ENCODE measurements around the gene SLC6A17. TPM values are rescaled to one million over a fixed set of nuclear protein-coding genes. Genes with fewer than 3 reads are reported as not detected.
A peak's percentile ranks its signal among the peaks of the same experiment; 100 is the strongest.

The SLC6A17 gene
- total RNA-seq, 1 donor = not detected

DNA sequence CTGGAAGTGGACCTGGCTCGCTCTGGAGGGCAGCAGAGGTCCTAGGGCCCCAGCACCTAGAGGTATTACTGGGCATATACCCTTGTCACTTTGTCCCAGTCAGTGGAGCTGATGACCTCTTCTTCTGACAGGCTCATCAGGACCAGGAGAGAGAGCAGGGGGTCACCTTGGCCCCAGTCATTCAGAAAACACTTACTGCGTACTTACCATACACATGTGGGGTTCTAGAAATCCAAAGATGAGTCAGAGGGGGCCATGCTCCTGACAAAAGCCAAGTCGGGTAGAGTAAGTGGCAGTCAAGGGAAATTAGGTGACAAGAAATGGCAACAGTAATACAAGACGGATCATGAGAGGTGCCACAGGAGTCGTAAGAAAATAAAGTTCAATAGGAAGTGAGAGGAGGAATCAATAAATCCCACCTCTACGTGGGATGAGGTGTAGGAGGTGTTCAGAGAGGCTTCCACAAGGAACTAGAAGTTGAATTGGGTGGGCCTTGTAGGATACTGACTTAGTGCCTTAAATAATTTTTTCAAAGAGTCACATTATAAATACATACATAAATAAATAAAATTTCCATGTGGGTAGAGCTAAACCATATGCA, 66.7 kb downstream of the SLC6A17 start:
- DNase-seq (ENCODE audit: low read depth in 2 of 3, low spot score in 2 of 3) = no peak

DNA sequence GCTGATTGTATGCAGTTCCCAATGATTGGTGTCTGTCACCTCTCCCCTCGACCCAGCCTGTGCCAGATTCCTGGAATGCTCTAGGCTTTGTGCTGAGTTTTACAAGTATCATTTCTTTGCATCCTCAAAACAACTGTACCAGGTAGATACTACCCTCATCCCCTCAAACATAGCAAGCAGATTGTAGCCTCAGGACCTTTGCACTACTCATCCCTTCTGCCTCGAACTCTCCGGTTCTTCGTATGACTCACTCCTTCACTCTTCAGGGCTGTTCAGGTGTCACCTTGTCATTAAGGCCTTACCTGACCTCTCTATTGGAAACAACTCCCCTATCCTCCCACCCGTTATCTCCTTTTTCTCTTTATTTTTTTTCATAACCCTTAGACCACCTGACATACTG, 67.8 kb downstream of the SLC6A17 start:
- DNase-seq (ENCODE audit: low read depth in 2 of 3, low spot score in 2 of 3) = no peak

DNA sequence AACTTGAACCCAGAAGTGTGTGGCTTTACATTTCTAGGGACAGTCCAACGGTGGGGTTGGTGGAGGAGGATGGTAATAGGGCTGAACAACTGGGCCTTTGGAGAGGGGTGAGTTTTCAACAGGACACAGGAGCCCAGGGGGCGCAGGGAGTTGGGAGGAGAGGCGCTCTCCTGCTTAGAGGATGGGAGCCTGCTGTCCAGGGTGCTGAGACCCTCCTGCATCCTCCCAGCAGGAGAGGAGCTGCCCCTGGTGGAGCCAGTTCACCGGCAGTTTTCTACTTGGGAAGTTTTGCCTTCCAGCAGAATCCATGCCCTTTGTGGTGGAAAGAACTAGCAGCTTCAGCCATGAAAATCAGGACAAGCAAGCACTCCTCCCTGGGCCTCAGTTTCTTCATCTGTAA, 68.4 kb downstream of the SLC6A17 start:
- DNase-seq (ENCODE audit: low read depth in 2 of 3, low spot score in 2 of 3) = no peak

DNA sequence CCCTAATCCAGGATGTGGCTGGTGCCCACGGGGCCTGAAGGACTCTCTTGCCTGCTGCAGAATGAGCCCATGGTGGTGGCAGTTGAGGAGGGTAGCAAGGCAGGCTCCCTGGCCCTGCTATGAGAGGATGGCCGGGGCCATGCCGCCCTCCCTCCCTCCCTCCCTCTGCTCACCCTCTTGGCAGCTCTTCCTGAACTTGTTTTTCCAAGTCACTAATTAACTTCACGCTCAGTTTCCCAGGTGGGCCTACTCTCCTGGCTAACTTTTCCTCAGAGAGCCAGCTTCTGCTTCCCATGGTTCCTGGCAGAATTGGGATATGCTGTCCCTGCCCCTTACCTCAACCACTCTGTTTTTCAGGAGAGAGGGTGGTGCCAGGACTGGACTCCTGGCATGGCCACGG, 70.0 kb downstream of the SLC6A17 start:
- DNase-seq (ENCODE audit: low read depth in 2 of 3, low spot score in 2 of 3) = no peak

DNA sequence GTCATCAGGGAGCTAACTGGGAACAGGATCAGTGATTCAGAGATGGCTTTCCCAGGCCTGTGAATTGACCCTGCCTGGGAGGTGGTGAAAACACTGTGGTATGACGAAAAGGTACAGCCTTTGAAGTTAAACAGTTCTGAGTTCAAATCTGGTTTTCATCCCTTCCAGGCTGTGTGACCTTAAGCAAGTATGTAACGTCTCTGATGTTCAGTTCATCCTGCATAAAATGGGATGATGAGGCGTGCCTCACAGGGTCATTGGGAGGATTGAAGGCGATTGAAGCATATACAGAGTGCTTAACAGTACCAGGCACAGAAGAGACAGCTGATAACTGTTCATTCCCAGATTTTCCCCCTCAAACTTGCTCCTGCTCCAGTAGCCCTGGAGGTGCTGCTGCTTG, 70.8 kb downstream of the SLC6A17 start:
- DNase-seq (ENCODE audit: low read depth in 2 of 3, low spot score in 2 of 3) = no peak

DNA sequence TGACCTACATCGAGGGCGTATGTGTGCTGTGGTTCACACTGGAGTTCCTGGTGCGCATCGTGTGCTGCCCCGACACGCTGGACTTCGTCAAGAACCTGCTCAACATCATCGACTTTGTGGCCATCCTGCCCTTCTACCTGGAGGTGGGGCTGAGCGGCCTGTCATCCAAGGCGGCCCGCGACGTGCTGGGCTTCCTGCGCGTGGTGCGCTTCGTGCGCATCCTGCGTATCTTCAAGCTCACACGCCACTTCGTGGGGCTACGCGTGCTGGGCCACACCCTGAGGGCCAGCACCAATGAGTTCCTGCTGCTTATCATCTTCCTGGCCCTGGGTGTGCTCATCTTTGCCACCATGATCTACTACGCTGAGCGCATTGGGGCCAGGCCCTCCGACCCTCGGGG, 72.8 kb downstream of the SLC6A17 start:
- DNase-seq (ENCODE audit: low read depth in 2 of 3, low spot score in 2 of 3) = no peak

DNA sequence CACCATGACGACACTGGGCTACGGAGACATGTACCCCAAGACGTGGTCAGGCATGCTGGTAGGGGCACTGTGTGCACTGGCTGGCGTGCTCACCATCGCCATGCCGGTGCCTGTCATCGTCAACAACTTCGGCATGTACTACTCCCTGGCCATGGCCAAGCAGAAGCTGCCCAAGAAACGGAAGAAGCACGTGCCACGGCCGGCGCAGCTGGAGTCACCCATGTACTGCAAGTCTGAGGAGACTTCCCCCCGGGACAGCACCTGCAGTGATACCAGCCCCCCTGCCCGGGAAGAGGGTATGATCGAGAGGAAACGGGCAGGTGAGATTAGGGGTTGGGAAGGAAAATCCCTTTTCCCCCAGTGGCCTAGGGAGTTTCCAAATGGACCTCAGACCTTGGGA, 73.3 kb downstream of the SLC6A17 start:
- DNase-seq (ENCODE audit: low read depth in 2 of 3, low spot score in 2 of 3) = no peak

DNA sequence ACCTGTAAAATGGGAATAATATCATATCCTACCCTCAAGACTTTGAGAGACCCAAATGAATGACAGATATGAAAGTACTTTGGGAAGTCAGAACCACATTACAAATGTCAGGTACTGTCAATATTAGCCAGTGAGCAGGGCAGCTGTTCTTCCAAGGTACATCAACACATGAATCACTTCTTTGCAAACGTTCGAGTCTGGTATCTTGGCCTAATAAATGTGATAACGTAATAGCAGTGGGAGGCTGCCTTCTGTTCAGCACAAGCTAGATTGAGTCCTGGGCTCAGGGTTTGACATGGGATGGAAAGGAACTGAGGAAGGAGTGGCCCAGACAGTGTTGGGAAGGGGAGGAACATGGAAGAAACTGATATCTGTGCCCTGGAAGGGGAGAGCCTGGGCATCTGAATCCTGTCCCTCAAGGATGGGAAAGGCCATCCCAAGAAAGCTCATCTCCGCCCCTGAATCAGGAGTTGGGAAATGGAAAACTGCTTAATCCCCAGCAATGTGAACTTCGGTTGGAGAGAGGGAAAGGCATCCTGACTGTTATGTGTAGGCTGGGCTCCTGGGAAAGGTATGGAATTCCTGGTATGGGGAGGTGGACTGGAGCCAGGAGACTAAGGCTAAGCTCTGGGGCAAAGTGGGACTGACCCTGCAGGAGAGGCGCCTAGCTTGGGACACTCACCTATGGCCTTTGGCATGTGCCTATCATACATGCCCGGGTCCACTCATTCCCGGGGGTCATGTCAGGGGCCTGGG, 74.1 kb downstream of the SLC6A17 start:
- no peak for DNase-seq (ENCODE audit: low read depth in 2 of 3, low spot score in 2 of 3)

DNA sequence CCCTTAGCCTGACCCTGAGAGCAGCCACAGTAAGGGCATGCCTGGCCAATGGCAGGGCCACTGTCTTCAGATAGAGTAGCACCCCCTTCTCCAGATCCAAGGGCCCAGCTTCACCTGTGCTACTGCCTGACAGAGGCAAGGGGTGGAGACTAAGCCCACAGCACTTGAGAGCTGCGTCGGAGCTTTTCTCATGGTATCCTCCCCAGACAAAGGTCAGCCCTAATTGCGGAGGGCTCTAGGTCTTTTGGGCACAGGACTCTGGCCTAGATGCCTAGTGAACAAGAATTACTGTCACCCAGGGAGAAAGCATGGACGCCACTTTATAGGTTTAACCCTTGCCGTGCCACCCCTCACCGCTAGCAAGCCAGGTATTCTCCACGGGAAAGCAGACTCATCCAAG, 74.9 kb downstream of the SLC6A17 start:
- no peak for DNase-seq (ENCODE audit: low read depth in 2 of 3, low spot score in 2 of 3)

DNA sequence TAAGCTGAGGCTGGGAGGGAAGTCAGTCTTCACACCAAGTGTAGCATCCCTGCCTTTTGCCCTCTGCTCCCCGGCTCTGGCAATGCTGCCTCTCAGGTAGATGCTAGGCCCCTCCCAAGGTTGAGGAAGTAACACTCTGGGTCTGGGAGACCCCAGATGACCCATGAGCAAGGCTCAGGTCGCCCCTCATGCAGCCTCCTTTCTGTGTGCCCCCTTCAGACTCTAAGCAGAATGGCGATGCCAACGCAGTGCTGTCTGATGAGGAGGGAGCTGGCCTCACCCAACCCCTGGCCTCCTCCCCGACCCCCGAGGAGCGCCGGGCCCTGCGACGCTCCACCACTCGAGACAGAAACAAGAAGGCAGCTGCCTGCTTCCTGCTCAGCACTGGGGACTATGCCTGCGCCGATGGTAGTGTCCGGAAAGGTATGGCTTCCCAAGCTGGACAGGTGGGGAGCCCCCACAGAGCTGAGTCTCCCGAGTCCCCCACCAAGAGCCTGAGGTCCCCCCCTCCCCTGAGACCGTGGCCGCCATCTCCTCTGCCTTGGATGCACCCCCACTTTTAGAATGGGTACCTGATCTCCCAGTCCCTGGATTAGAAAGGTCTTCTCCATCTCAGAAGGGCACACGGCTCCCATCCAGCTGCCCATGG, 75.6 kb downstream of the SLC6A17 start:
- DNase-seq (ENCODE audit: low read depth in 2 of 3, low spot score in 2 of 3) = no peak

DNA sequence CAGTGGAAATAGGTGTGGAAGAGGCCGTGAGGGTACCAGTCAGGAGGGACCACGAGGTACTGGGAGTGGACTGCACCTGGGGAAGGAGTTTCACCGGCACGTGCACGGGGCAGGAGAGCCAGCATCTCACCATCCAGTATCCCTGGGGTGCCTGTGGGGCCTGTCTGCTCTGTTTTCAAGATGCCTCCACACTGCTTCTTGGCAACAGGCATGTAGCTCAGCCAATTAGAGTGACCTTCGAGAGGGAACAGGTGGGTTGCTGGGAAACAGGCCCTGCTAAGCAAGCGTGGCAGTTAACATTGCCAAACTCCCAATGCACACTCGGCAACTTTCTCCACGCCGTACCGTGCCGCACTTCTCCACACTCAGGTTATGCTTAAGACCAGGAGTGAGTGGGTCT, 77.5 kb downstream of the SLC6A17 start:
- DNase-seq (ENCODE audit: low read depth in 2 of 3, low spot score in 2 of 3) = no peak

DNA sequence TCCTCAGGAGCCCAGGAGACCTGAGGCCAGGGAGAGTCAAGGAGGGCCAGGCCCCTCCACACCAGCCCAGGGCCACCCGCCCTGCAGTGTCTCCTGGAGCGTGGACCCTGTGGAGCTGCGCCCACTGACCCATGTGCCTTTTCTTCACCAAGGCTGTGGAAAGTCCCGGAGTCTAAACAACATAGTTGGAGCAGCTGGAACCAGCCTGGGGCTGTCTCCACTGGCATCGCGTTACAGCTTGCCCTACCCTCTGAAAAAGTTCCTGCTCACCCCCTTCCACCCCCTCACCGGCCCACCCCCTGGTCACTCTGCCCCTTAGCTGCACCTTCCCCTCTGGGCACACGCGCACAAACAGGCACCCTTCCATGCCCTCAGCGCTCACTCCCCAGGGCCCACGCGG, 78.1 kb downstream of the SLC6A17 start:
- no peak for DNase-seq (ENCODE audit: low read depth in 2 of 3, low spot score in 2 of 3)

DNA sequence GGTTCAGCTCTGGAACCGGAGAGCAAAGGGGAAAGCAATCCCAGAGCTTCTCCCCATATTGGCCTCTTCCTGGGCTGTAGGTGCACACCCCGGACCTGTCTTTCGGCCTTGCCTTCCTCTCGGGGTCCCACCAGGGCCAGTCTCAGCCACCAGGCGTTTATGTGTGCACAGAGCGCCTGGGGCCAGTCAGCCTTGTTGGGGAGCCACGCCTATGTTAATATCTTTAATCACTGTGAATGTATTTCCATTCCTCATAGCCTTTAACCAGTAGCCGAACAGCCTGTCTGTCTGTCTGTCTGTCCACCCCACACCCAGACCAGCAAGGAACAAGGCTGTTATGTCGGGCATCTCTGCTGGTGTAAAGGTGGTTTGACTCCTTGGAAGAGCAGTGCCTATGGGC, 78.6 kb downstream of the SLC6A17 start:
- DNase-seq (ENCODE audit: low read depth in 2 of 3, low spot score in 2 of 3) = no peak

DNA sequence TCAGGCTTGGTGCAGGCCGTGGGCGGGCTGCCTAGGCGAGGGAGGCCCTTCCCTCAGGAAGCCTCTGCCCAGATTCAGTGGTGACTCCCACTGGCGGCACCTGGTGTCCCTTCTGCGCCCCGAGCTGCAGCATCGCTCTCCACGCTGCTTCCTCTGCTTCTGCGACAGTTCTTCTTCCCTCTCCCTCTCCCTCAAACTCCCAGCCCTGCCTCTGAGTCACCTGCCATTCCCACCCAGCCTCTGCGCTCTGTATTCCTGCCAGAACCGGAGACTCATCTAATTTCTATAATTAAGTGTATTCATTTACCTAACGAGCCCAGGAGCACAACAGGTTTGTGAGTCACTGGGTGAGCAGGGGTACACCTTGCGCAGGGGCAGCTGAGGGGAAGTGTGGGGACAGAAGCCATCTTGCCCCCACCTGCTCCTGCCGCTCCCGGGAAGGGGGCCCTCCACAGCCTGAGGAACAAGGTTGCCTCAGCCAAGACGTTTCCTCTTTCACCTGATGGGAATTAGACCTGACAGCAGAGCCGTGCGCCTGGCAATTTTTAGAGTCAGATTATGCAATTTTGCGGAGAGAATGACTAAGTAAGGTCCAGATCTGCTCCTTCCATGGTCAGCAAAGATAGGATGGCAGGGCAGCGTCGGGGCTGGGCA, 79.2 kb downstream of the SLC6A17 start:
- DNase-seq (ENCODE audit: low read depth in 2 of 3, low spot score in 2 of 3) = no peak

DNA sequence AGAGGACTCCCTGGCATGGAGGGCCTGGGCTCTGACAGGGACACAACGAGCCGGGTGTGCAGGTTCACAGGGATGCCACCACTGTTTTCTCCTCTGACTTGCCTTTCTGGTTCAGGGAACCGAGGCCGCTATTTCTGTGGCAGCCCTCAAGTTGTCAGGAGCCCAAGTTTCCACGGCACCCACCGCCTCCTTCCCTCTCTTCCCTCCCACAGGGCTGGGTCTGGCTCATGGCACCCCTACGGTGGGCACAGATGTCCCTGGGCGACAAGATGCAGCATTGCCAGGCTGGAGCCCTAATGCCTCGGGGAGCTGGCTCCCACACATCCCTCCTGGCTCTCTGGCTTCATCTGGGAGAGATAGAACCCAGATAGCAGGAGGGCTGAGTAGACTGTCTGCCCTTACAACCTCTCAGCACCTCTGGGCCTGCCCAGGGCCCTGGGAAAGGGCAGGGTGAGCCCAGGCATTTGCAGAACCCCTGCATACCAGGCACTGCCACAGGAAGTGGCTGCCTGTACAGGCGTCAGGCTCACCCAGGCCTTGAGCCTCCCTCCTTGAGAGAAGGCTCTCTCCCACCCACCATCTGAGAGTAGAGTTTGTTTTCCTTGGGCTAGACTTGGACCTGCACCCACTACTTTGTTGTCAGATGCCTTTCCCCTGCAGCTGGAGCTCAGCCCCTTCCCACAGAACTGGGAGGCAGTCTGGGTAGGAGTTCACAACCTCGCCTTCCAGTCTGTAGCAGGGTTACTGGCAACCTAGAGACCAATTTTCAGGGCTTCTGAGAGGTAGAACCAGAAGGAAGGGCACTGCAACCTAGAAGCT, 80.3 kb downstream of the SLC6A17 start:
- DNase-seq (ENCODE audit: low read depth in 2 of 3, low spot score in 2 of 3) = no peak

DNA sequence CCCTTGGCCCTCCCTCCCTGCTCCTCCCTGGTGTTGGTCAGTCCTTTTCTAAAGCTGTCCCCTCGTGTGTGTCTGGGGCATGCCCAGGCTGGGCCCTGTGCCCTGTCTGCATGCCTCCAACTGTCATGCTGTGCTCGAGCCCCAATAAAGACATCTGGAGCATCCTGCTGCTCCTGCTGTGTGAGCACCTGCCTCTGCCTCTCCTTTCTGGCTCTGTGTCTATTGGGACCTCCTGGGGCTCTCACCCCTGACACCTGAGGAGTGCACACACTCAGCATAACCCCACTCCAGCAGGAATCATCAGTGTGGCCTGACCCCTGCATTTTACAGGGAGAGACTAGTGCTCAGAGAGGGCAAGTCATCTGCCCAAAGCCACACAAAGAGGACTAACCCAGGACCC, 83.6 kb downstream of the SLC6A17 start:
- no peak for DNase-seq (ENCODE audit: low read depth in 2 of 3, low spot score in 2 of 3)

DNA sequence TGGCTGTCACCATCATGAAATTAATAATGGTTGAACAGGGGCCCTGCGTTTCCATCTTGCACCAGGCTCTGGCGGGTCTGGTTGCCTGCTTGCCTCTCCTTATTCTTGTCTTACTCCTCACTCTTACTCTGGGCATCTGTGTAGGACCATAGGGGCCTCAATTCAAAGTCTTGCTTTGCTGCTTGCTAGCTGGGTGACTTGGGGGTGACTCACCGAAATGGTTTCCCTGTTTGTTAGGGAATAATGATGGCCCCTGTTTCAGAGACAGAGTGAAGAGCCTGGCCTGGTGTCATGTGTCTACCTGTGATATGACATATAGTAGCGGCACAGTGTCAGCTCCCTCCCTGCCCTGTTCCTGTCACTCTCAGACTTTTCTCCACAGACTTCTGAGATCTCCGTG, 84.4 kb downstream of the SLC6A17 start:
- no peak for DNase-seq (ENCODE audit: low read depth in 2 of 3, low spot score in 2 of 3)

DNA sequence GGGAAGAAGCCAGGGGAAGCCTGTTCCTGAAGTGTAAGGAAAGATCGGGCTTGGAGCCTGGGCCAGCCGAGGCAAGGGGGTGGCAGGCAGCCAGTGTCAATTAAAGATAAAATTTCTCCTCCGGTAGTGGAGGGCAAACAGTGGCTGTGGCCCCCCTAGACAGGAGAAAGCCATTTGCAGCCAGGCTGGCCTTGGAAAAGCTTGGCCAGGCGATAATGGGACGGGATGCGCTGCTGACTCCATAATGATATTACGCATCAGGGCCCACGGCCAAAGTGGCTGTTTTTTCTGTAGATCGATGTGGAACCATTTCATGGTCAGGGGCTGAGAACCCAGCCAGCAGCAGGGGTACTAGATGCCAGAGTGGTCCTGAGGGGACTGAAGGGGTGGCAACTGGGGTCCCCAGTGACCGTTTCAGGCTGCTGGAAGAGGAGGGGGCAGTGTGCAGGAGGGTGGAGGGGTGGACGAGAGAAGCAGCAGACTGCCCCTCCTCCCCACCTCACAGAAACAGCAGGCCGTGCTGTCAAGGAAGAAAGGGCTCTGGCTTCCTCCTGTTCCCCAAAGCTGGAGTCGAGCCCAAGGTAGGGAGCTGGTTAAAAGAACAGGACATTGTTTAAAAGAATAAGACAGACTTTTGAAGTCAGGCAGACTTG, 85.0 kb downstream of the SLC6A17 start:
- DNase-seq (ENCODE audit: low read depth in 2 of 3, low spot score in 2 of 3) = no peak

DNA sequence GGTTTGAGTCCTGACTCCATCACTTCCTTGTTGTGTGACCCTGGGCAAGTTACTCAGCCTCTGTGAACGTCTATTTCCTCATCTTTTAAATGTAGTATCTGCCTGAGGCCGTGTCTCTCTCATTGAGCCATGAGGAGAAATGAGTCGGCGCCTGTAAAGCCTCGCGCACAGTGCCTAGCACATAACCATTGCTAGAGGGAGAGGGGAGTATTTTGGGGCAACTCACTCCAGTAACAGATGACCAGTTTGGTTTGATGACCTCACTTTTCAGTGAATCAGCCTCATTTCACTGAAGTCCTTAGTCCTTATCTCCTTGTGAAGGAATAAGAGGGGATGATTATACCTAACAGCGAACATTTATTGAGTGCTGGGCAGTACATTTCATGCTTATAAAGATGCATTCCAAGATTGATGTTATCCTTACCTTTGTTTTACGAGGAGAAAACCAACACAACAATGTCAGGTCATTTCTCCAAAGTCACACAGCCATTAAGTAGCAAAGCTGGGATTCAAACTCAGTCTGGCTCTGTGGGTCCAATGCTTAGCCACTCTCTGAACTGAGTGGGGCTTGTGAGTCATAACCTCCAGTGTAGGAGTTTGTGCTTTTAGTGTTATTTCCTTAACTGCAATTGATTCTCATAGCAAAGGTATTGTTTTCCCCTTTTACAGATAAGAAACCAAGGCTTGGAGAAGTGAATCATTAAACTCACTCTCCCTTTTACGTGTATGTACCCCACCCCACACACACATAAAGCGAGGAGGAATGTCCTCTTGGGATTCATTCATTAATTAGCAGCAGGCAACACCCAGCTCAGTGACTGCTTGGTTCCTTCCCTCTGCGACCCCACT, 85.8 kb downstream of the SLC6A17 start:
- DNase-seq (ENCODE audit: low read depth in 2 of 3, low spot score in 2 of 3) = peak in 2 of 3 donors; percentile 15 to 49

All from hematopoietic multipotent progenitor cell (in vitro differentiated cells).